Measurements from ENCODE around the gene PTOV1. TPM values are rescaled to one million over a fixed set of nuclear protein-coding genes. Genes with fewer than 3 reads are reported as not detected.

Gene PTOV1
- total RNA-seq, 1 experiment from 2014 or later = 296 TPM

- H3K27ac Mint-ChIP-seq = no peak overlapping the region
- peaks cover 61% of the 10 kb centered on the region for H3K36me3 Mint-ChIP-seq
- no peaks in the 10 kb centered on the region for H3K27me3 Mint-ChIP-seq (ENCODE audit: low read depth)
- ChIA-PET CTCF (no interaction called here), POLR2A (no interaction called here)
- peaks cover 12% of the 10 kb centered on the region for H3K4me1 Mint-ChIP-seq
- DNase-seq (ENCODE audit: low spot score) (no peak), ATAC-seq (no peak)
- no peak for TF ChIP-seq ZNF121 (CRISPR knock-in tag; IDR thresholded peaks at IDR 0.05)
- TF ChIP-seq SOX15 (CRISPR knock-in tag; IDR thresholded peaks at IDR 0.05) = no peak
- TF ChIP-seq PRDM15 (CRISPR knock-in tag; IDR thresholded peaks at IDR 0.05) = no peak
- TF ChIP-seq IRF1 (CRISPR knock-in tag; IDR thresholded peaks at IDR 0.05) = no peak
- TF ChIP-seq, protein P1, sequence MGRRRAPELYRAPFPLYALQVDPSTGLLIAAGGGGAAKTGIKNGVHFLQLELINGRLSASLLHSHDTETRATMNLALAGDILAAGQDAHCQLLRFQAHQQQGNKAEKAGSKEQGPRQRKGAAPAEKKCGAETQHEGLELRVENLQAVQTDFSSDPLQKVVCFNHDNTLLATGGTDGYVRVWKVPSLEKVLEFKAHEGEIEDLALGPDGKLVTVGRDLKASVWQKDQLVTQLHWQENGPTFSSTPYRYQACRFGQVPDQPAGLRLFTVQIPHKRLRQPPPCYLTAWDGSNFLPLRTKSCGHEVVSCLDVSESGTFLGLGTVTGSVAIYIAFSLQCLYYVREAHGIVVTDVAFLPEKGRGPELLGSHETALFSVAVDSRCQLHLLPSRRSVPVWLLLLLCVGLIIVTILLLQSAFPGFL (CRISPR knock-in tag; IDR thresholded peaks at IDR 0.05; ENCODE audit: borderline replicate concordance) = no peak
- TF ChIP-seq FOXP1 (CRISPR knock-in tag; IDR thresholded peaks at IDR 0.05; ENCODE audit: borderline replicate concordance) = no peak
- TF ChIP-seq, protein P2, sequence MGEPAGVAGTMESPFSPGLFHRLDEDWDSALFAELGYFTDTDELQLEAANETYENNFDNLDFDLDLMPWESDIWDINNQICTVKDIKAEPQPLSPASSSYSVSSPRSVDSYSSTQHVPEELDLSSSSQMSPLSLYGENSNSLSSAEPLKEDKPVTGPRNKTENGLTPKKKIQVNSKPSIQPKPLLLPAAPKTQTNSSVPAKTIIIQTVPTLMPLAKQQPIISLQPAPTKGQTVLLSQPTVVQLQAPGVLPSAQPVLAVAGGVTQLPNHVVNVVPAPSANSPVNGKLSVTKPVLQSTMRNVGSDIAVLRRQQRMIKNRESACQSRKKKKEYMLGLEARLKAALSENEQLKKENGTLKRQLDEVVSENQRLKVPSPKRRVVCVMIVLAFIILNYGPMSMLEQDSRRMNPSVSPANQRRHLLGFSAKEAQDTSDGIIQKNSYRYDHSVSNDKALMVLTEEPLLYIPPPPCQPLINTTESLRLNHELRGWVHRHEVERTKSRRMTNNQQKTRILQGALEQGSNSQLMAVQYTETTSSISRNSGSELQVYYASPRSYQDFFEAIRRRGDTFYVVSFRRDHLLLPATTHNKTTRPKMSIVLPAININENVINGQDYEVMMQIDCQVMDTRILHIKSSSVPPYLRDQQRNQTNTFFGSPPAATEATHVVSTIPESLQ (CRISPR knock-in tag; IDR thresholded peaks at IDR 0.05) = no peak
- no peak for TF ChIP-seq ATF3 (CRISPR knock-in tag; conservative IDR thresholded peaks at IDR 0.05)
- no peak for TF ChIP-seq USF1 (CRISPR knock-in tag; IDR thresholded peaks at IDR 0.05)
- H3K9me3 Mint-ChIP-seq = no peaks in the 10 kb centered on the region
- no peak overlapping the region for H3K4me3 Mint-ChIP-seq
Observed at GRCh38 chr19:49883094-49883493, 32.1 kb downstream of the PTOV1 start.

GRCh38 chr19:49884109-49884508 is 33.1 kb downstream of the PTOV1 start:
- Mint-ChIP-seq H3K4me1 (peaks cover 4% of the 10 kb centered on the region), H3K4me3 (no peak overlapping the region), H3K9me3 (no peaks in the 10 kb centered on the region), H3K27ac (no peak overlapping the region), H3K36me3 (peaks cover 63% of the 10 kb centered on the region), H3K27me3 (ENCODE audit: low read depth) (peaks cover 7% of the 10 kb centered on the region)
- ChIA-PET CTCF (no interaction called here), POLR2A (no interaction called here)
- TF ChIP-seq ZNF416 (CRISPR knock-in tag; IDR thresholded peaks at IDR 0.05) = no peak
- TF ChIP-seq GABPB1 (CRISPR knock-in tag; IDR thresholded peaks at IDR 0.05) = no peak
- no peak for TF ChIP-seq NR1H2 (CRISPR knock-in tag; IDR thresholded peaks at IDR 0.05)
- no peak for TF ChIP-seq CREM (CRISPR knock-in tag; IDR thresholded peaks at IDR 0.05)
- TF ChIP-seq ZNF138 (CRISPR knock-in tag; conservative IDR thresholded peaks at IDR 0.05) = no peak
- no peak for TF ChIP-seq E2F1 (CRISPR knock-in tag; IDR thresholded peaks at IDR 0.05)
- TF ChIP-seq, protein P3, sequence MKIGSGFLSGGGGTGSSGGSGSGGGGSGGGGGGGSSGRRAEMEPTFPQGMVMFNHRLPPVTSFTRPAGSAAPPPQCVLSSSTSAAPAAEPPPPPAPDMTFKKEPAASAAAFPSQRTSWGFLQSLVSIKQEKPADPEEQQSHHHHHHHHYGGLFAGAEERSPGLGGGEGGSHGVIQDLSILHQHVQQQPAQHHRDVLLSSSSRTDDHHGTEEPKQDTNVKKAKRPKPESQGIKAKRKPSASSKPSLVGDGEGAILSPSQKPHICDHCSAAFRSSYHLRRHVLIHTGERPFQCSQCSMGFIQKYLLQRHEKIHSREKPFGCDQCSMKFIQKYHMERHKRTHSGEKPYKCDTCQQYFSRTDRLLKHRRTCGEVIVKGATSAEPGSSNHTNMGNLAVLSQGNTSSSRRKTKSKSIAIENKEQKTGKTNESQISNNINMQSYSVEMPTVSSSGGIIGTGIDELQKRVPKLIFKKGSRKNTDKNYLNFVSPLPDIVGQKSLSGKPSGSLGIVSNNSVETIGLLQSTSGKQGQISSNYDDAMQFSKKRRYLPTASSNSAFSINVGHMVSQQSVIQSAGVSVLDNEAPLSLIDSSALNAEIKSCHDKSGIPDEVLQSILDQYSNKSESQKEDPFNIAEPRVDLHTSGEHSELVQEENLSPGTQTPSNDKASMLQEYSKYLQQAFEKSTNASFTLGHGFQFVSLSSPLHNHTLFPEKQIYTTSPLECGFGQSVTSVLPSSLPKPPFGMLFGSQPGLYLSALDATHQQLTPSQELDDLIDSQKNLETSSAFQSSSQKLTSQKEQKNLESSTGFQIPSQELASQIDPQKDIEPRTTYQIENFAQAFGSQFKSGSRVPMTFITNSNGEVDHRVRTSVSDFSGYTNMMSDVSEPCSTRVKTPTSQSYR (CRISPR knock-in tag; IDR thresholded peaks at IDR 0.05) = no peak
- DNase-seq (ENCODE audit: low spot score) = no peak
- ATAC-seq = no peak

Data from WTC11 (cell line).